ENCODE results near the gene MYOF. TPM values are rescaled to one million over a fixed set of nuclear protein-coding genes. Genes with fewer than 3 reads are reported as not detected.

MYOF gene
- polyA plus RNA-seq, 1 experiment, result 275 TPM

- no peak overlapping the region for H3K4me3 ChIP-seq (ENCODE audit: low read depth, low read length)
- CTCF ChIA-PET, result interaction anchor here (2.3 kb wide), 1 partner anchor 220 kb away, joined by 8 read pairs; no protein-coding TSS in a partner anchor
- DNase-seq (ENCODE audit: low read depth, low spot score), result peak; percentile 26
Observed at GRCh38 chr10:93299606-93300287, 182.4 kb downstream of the MYOF start.

DNA sequence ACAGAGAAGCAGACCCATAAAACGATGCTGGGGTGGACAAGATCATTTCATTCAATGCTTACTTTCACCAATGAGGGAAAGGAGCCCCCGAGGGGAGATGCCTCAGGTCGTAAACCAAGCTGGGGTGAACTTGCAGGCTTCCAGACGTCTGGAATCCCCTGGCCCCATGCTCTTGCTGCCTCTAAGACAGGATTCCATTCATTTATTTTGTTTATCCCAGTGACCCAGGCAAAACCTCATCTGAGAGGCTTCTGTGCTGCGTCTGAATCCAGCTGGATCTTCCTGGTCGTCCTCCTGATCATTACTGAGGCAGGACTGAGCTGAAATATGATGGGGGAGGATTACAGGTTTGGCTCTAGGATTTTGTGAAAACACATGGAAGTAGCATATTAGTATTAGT, 182.9 kb downstream of the MYOF start:
- no peaks in the 10 kb centered on the region for H3K27me3 ChIP-seq (ENCODE audit: control insufficient read depth, insufficient read depth, low read length)
- TF ChIP-seq CTCF (IDR thresholded peaks at IDR 0.05; ENCODE audit: low read depth, low read length), result no peak
- no peak for DNase-seq (ENCODE audit: low read depth, low spot score)
- no peak overlapping the region for H3K4me3 ChIP-seq (ENCODE audit: low read depth, low read length)
- H3K27ac ChIP-seq (ENCODE audit: low read depth, low read length), result no peak overlapping the region
- ChIA-PET POLR2A (no interaction called here), CTCF (interaction anchor here (0.6 to 2.3 kb wide), 2 partner anchors 74 to 220 kb away, joined by 6 to 8 read pairs; no protein-coding TSS in a partner anchor)
- H3K9me3 ChIP-seq (ENCODE audit: control insufficient read depth, insufficient read depth, low read length), result no peaks in the 10 kb centered on the region

More at GRCh38 chr10:93299606-93300287, 182.4 kb downstream of the MYOF start:
- Histone ChIP-seq H3K27me3 (ENCODE audit: control insufficient read depth, insufficient read depth, low read length) (no peaks in the 10 kb centered on the region), H3K9me3 (ENCODE audit: control insufficient read depth, insufficient read depth, low read length) (no peaks in the 10 kb centered on the region), H3K27ac (ENCODE audit: low read depth, low read length) (peak overlapping the region; percentile 77)
- POLR2A ChIA-PET, result no interaction called here
- no peak for TF ChIP-seq CTCF (IDR thresholded peaks at IDR 0.05; ENCODE audit: low read depth, low read length)

DNA sequence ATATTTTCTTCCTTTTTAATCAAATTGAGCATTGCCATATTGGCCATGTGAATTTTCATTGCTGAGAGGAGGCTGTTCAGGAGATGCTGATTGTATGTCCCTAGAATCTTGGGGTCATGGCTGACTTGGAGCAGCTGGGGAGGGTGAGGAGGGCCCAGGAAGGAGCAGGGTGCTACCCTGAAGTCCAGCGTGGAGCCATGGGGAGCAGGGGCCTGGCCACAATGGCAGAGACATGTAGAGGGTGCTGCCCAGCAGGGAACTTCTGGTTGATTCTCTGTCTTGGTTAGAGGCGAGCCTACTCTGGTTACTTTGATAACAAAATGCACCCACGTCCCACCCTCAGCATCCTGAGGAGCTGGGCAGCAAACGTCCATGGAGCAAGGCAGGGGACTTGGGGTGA, 186.0 kb downstream of the MYOF start:
- DNase-seq (ENCODE audit: low read depth, low spot score), result no peak
- POLR2A ChIA-PET, result no interaction called here
- TF ChIP-seq CTCF (IDR thresholded peaks at IDR 0.05; ENCODE audit: low read depth, low read length), result no peak
- no peaks in the 10 kb centered on the region for H3K27me3 ChIP-seq (ENCODE audit: control insufficient read depth, insufficient read depth, low read length)
- no peaks in the 10 kb centered on the region for H3K9me3 ChIP-seq (ENCODE audit: control insufficient read depth, insufficient read depth, low read length)
- no peak overlapping the region for H3K27ac ChIP-seq (ENCODE audit: low read depth, low read length)
- H3K4me3 ChIP-seq (ENCODE audit: low read depth, low read length), result no peak overlapping the region
- CTCF ChIA-PET, result interaction anchor here (0.9 to 1.2 kb wide), 3 partner anchors 57 to 215 kb away, joined by 3 to 4 read pairs (median 4); partner anchors contain the start of gene MYOF

GRCh38 chr10:93293999-93294398, 188.1 kb downstream of the MYOF start:
- TF ChIP-seq CTCF (IDR thresholded peaks at IDR 0.05; ENCODE audit: low read depth, low read length), result no peak
- Histone ChIP-seq H3K27me3 (ENCODE audit: control insufficient read depth, insufficient read depth, low read length) (no peaks in the 10 kb centered on the region), H3K9me3 (ENCODE audit: control insufficient read depth, insufficient read depth, low read length) (no peaks in the 10 kb centered on the region), H3K27ac (ENCODE audit: low read depth, low read length) (no peak overlapping the region), H3K4me3 (ENCODE audit: low read depth, low read length) (no peak overlapping the region)
- CTCF ChIA-PET, result no interaction called here
- POLR2A ChIA-PET, result no interaction called here
- no peak for DNase-seq (ENCODE audit: low read depth, low spot score)

GRCh38 chr10:93290661-93291354, 191.3 kb downstream of the MYOF start:
- POLR2A ChIA-PET, result no interaction called here
- TF ChIP-seq CTCF (IDR thresholded peaks at IDR 0.05; ENCODE audit: low read depth, low read length), result no peak
- H3K27me3 ChIP-seq (ENCODE audit: control insufficient read depth, insufficient read depth, low read length), result no peaks in the 10 kb centered on the region
- no peak for DNase-seq (ENCODE audit: low read depth, low spot score)
- no peaks in the 10 kb centered on the region for H3K9me3 ChIP-seq (ENCODE audit: control insufficient read depth, insufficient read depth, low read length)
- H3K4me3 ChIP-seq (ENCODE audit: low read depth, low read length), result no peak overlapping the region
- H3K27ac ChIP-seq (ENCODE audit: low read depth, low read length), result no peak overlapping the region
- CTCF ChIA-PET, result interaction anchor here (0.6 to 4.0 kb wide), 8 partner anchors 210 to 442 kb away, joined by 3 to 31 read pairs (median 4); partner anchors contain the start of gene EXOC6

Data from AG04450 (cell line).